ENCODE measurements around the gene ERP29. TPM values are rescaled to one million over a fixed set of nuclear protein-coding genes. Genes with fewer than 3 reads are reported as not detected.
"Not testable (repeated sequence)": the region's sequence is repeated elsewhere in the genome, so short reads cannot be mapped to it uniquely, and the experiment has no call there.

Gene ERP29
- total RNA-seq, 1 donor: 77.4 TPM

DNA sequence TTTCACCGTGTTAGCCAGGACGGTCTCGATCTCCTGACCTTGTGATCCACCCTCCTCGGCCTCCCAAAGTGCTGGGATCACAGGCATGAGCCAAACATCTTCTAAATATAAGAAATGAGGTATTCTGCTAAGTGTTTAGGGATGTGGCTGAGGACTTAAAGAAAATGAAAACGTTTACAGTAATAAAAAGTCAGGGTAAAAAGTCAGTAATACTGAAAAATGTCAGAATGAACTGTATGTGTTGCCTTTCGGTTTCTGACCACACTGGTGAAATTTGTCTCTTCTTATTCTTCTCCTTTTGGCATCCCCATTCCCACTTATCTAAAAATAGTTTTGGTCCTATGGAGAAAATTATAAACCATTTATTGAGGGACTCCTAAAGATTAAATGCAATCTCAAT, 20.8 kb upstream of the ERP29 start:
- no peak overlapping the region for H3K4me2 ChIP-seq (ENCODE audit: insufficient read depth, low read length)
- no peaks in the 10 kb centered on the region for H4K20me1 ChIP-seq (ENCODE audit: insufficient read depth, low read length)
- DNase-seq (ENCODE audit: insufficient read length, low spot score, missing footprints): no peak
- H3K4me3 ChIP-seq (ENCODE audit: insufficient read depth, low read length): no peak overlapping the region
- no peaks in the 10 kb centered on the region for H3K36me3 ChIP-seq (ENCODE audit: insufficient read depth, low read length)
- TF ChIP-seq, protein P1, sequence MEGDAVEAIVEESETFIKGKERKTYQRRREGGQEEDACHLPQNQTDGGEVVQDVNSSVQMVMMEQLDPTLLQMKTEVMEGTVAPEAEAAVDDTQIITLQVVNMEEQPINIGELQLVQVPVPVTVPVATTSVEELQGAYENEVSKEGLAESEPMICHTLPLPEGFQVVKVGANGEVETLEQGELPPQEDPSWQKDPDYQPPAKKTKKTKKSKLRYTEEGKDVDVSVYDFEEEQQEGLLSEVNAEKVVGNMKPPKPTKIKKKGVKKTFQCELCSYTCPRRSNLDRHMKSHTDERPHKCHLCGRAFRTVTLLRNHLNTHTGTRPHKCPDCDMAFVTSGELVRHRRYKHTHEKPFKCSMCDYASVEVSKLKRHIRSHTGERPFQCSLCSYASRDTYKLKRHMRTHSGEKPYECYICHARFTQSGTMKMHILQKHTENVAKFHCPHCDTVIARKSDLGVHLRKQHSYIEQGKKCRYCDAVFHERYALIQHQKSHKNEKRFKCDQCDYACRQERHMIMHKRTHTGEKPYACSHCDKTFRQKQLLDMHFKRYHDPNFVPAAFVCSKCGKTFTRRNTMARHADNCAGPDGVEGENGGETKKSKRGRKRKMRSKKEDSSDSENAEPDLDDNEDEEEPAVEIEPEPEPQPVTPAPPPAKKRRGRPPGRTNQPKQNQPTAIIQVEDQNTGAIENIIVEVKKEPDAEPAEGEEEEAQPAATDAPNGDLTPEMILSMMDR (IDR thresholded peaks at IDR 0.05; ENCODE audit: extremely low read depth, low read depth, low read length): no peak
- no peaks in the 10 kb centered on the region for H3K27me3 ChIP-seq (ENCODE audit: insufficient read depth, low read length)
- H3K4me1 ChIP-seq (ENCODE audit: insufficient read depth, low read length): no peaks in the 10 kb centered on the region
- H2AFZ ChIP-seq (ENCODE audit: low read length): no peak overlapping the region
- no peak overlapping the region for H3K27ac ChIP-seq (ENCODE audit: low read depth, low read length)
- no peaks in the 10 kb centered on the region for H3K9me3 ChIP-seq (ENCODE audit: low read depth, low read length)
- H3K79me2 ChIP-seq (ENCODE audit: insufficient read depth, low read length): no peaks in the 10 kb centered on the region

DNA sequence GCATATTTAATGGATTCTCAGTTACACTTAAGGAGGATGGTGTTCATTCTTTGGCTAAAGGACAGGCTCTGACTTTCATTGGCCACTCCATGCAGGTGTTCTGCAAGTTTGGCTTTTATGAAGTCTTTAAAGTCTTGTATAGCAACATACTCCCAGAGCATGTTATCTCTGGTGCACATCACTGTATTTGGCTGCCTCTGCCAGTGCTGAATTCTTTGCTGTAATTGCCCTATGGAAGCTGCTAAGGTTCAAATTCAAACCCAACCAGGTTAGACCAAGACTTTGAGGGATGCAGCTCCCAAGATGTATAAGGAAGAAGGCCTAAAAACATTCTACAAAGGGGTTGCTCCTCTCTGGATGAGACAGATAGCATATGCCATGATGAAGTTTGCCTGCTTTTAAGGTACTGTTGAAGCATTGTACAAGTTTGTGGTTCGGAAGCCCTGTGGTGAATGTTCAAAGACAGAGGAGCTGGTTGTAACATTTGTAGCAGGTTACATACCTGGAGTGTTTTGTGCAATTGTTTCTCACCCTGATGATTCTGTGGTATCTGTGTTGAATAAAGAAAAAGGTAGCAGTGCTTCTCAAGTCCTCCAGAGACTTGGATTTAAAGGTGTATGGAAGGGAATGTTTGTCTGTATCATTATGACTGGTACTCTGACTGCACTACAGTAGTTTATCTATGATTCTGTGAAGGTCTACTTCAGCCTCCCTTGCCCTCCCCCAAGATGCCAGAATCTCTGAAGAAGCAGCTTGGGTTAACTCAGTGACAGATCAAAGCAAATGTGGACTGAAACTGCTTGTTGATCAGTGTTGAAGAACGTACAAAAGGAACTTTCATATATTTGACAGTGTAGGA, 19.7 kb upstream of the ERP29 start:
- no peak for DNase-seq (ENCODE audit: insufficient read length, low spot score, missing footprints)
- no peaks in the 10 kb centered on the region for H4K20me1 ChIP-seq (ENCODE audit: insufficient read depth, low read length)
- no peaks in the 10 kb centered on the region for H3K79me2 ChIP-seq (ENCODE audit: insufficient read depth, low read length)
- H3K4me1 ChIP-seq (ENCODE audit: insufficient read depth, low read length): no peaks in the 10 kb centered on the region
- TF ChIP-seq, protein P1 (IDR thresholded peaks at IDR 0.05; ENCODE audit: extremely low read depth, low read depth, low read length): no peak
- H3K36me3 ChIP-seq (ENCODE audit: insufficient read depth, low read length): no peaks in the 10 kb centered on the region
- no peak overlapping the region for H3K4me3 ChIP-seq (ENCODE audit: insufficient read depth, low read length)
- no peak overlapping the region for H2AFZ ChIP-seq (ENCODE audit: low read length)
- H3K9me3 ChIP-seq (ENCODE audit: low read depth, low read length): no peaks in the 10 kb centered on the region
- no peak overlapping the region for H3K4me2 ChIP-seq (ENCODE audit: insufficient read depth, low read length)
- H3K27me3 ChIP-seq (ENCODE audit: insufficient read depth, low read length): no peaks in the 10 kb centered on the region
- H3K27ac ChIP-seq (ENCODE audit: low read depth, low read length): no peak overlapping the region

DNA sequence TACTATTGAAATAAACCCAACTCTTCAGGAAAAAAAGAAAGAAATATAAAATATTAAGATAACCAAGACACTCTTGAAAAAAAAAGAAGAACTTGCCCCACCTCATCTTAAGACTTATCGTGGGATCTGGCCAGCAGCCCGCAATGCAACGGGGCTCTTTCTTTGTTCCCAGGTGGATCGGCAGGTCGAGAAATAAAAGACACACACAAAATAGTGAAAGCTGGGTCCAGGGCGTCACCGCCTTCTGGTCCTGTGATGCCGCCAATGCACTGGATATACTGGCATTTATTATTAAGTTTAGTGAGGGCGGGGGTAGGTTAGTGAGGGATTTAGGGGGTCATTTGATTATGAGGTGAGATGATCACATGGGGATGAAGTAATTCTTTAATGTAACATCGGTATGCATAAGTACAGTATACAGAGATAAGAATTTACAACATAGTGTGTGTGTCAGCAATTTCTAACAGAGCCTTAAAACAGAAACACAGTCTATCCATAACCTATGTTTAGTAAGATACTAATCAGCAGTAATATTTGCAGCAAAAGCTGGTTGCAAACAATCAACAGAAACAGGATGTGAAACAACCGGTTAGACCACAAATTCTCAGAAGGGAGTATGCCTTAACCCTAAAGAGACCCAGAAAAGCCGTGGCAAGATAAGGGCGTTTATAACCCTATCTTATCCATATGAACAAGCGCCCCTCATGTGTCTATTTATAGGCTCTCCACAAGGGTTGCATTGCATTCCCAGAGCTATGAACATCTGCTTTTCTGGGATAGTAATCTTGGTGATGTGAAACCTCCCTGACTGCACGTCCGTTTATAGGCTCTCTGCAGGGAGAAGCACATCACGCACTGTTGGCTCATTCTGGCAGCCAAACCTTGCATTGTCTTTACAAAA, 18.8 kb upstream of the ERP29 start:
- not testable (repeated sequence) for H3K27ac ChIP-seq (ENCODE audit: low read depth, low read length); DNase-seq (ENCODE audit: insufficient read length, low spot score, missing footprints); H3K36me3 ChIP-seq (ENCODE audit: insufficient read depth, low read length); H2AFZ ChIP-seq (ENCODE audit: low read length); H3K27me3 ChIP-seq (ENCODE audit: insufficient read depth, low read length); H3K9me3 ChIP-seq (ENCODE audit: low read depth, low read length); H4K20me1 ChIP-seq (ENCODE audit: insufficient read depth, low read length); H3K4me2 ChIP-seq (ENCODE audit: insufficient read depth, low read length); H3K4me1 ChIP-seq (ENCODE audit: insufficient read depth, low read length); H3K79me2 ChIP-seq (ENCODE audit: insufficient read depth, low read length); H3K4me3 ChIP-seq (ENCODE audit: insufficient read depth, low read length)

DNA sequence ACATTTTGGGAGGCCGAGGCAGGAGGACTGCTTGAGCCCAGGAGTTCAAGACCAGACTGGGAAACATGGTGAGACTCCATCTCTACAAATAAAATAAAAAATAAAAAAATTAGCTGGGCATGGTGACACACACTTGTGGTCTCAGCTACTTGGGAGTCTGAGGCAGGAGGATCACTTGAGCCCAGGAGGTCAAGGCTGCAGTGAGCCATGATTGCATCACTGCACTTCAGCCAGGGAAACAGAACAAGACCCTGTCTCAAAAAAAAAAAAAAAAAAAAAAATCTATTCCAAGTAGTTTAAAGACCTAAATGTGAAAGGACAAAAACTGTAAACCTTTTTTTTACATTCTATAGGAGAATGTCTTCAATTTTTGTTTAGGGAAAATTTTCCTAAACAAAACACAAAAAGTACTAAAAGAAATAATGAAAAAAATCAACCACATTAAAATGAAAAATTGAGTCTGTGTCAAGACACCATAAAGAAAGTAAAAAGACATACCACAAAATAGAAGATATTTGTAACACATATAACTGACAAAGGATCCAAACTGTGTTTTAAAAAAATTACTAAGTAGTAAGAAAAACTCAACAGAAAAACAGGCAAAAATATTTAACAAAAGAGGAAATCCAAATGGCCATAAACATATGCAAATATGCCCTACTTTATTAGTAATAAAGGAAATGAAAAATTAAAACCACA, 17.3 kb upstream of the ERP29 start:
- Histone ChIP-seq H3K27ac (ENCODE audit: low read depth, low read length) (no peak overlapping the region), H3K36me3 (ENCODE audit: insufficient read depth, low read length) (no peaks in the 10 kb centered on the region), H3K4me3 (ENCODE audit: insufficient read depth, low read length) (no peak overlapping the region), H3K4me1 (ENCODE audit: insufficient read depth, low read length) (peaks cover 2% of the 10 kb centered on the region), H4K20me1 (ENCODE audit: insufficient read depth, low read length) (no peaks in the 10 kb centered on the region), H3K79me2 (ENCODE audit: insufficient read depth, low read length) (no peaks in the 10 kb centered on the region), H2AFZ (ENCODE audit: low read length) (no peak overlapping the region), H3K9me3 (ENCODE audit: low read depth, low read length) (no peaks in the 10 kb centered on the region), H3K27me3 (ENCODE audit: insufficient read depth, low read length) (no peaks in the 10 kb centered on the region), H3K4me2 (ENCODE audit: insufficient read depth, low read length) (no peak overlapping the region)
- DNase-seq (ENCODE audit: insufficient read length, low spot score, missing footprints): no peak
- TF ChIP-seq, protein P1 (IDR thresholded peaks at IDR 0.05; ENCODE audit: extremely low read depth, low read depth, low read length): no peak

Measured in osteoblast (primary cell).